Stimulated activated CD8-positive, alpha-beta memory T cell treated with anti-CD3 and anti-CD28 coated beads, Interleukin-4, amount 100 ng/mL, for 48 hours (primary cell): ENCODE measurements around the gene JADE2.
A peak's percentile ranks its signal among the peaks of the same experiment; 100 is the strongest.
"Not testable (repeated sequence)": the region's sequence is repeated elsewhere in the genome, so short reads cannot be mapped to it uniquely, and the experiment has no call there.

Experiments
- DNase-seq: peaks from one replicate; pipeline ENCODE4 v3.0.0-alpha.2; 2020

Gene JADE2

GRCh38 chr5:134533115-134533815 is 7.8 kb downstream of the JADE2 start:
- DNase-seq = no peak

DNA sequence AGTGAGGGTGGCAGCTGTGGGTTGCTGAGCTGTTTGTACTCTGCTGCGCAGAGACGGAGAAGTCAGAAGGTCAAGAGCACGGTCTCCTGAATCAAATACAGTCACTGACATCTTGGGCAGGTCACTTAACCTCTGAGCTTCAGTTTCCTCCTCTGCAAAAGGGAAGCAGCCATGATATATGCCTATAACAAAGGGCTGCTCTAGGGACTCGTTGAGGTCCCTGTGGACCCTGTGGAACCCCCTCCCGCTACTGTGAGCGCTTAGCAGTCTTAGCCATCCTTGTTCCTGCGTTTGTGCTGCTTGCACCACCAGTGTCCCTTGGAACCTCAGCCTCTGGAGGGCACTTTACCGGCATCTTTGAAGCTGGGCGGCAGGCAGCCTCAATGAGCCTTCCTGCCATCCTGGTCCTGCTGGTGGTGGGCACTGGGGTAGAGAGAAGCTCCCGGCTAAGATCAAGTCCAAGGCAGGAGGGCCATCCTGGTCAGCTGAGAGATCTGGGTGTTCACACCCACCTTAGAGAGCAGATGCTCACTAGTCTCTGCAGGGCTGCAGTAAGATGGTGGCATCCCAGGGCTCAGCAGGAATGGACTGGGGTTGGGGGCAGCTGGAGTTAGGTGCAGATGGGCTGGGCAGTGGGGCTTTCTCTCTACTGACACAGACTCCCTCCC is 8.7 kb downstream of the JADE2 start:
- DNase-seq = no peak

- no peak for DNase-seq
Measured at GRCh38 chr5:134534726-134535110, 9.2 kb downstream of the JADE2 start.

DNA sequence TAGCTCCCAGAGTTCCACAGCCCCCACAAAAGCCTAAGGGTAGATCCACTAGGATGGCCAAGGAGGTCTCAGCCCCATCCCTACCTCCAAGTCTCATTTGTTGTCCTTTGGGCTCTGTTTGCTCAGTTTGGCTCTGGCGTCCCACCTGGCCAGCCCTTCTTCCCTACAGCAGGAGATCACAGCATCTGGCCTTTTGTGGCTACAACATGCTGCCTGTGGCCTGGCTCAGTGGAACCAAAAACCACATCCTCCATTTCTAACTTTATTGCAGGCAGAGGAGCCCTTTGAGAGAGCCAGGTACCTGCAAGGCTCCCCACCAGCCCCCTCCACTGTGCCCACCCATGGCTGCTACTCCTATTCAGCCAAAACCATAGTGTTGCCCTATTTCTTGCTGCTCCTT is 11.4 kb downstream of the JADE2 start:
- no peak for DNase-seq

GRCh38 chr5:134537297-134537696 is 11.8 kb downstream of the JADE2 start:
- DNase-seq = no peak

DNA sequence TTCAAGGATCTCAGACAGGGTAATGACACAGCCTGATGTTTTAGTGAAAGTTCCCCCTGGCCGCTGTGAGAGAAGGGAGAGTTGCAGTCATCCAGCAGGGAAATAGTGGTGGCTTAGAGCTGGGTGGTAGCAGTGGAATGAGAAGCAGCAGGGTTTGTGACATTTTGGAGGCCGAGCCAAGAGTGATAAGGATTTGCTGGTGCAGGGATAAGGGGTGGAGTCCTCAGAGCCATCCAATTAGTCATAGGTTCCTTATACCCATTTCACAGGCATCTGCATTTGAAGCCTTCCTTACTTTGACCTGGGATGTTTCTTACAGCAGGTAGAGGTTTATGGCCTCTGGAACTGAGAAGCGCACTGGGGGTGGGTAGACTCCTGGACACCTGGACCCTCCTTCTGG is 12.8 kb downstream of the JADE2 start:
- DNase-seq = no peak

DNA sequence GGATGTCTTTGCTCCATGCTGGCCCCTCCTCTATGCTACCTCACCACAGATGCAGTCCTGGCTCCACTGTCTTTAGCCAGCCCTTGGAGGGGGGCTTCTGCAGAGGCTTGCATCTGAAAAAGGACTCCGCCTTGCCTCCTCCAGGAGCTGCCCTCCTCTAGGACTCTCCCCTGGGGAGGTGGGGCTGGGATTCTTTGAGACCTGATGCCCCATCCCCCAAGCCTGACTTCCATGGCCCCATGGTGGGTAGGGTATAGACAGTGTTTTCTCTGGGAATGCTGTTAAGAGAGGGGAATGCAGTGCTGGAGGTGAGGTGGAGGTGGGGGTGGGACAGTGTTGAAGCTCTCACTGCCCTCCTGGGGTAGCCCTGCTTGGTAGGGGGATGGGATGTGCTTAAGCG is 14.3 kb downstream of the JADE2 start:
- DNase-seq = no peak

DNA sequence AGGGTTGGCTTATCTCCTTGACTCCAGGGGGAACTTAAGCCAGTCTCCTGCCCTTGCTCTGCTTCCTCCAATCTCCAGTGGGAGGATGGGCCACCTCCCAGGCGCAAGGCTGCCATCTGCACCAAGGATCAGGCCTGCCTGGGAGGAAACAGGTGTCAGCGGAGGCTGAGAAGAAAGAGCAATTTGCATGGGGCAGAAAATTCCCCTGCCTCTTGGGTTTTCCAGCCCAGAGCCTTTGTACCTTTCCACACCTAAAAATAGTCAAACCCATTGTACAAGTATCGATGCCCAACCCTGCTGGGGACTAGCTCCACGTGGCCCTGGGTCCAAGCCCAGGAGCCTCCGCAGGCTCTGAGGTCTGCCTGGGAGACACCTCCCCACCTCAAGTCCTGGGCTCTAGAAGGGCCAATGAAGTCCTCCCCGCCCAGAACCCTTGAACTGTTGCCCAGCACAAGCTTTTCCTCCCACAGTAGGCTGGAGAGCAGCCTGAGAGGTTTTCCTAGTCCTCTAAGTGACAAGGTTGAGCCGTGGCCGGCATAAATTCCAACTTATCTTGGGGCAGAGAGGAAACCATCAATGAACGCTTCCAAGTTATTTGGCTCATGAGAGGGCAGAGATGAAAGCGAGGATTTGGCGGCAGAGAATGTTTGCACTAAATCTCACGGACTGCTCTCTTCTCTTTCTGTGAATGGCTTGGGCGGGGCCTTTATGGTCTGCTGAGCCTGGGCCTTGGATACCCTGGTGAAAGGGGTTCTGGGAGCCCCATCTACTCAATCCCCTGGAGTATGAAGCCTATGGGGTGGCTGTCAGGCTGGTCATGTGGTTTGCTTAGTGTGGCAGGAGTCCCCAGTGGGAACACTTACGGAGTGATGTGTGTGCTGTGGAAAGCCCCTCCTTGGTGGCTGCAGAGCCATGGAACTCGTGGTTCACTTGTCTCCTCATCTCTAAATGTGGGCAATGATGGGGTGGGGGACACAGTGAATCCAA is 15.6 kb downstream of the JADE2 start:
- no peak for DNase-seq

- no peak for DNase-seq
Measured at GRCh38 chr5:134541736-134542376, 16.4 kb downstream of the JADE2 start.

DNA sequence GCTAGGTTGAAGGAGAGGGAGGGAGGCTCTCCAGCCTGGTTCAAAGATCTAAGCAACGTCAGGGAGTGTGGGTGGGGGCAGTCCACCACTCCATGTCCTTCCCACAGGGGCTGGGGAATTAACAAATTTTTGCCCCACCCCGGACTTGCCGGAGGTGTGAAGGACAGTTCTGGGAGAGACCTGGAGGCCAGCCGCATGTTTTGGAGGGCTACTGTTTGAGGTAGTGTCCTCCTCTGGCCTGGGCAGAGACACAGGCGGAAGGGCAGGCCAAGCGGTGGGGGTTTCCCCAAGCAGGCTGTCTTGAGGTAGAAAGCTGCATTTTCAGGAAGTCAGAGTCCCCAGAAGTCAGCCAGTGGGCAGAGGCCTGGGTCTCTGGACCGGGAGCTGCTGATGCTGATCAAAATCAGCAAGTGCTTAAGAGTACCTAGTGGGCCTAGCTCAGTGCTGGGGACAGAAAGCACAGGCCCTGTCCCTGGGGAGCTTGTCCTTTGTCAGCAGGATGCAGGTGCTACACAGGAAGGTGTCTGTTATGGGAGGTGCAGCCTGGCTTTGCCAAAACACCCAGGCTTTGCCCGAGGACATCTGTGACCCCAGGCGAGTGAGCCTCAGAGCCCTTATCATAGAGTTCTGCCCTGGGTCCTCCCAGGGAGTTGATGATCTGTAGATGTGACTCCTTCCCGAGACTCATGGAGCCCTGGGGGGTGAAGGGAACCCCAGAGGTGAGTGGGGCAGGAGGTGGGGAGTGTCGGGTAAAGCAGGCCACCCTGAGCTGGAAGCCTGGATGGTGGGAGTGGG is 18.5 kb downstream of the JADE2 start:
- peak; percentile 67 for DNase-seq

GRCh38 chr5:134545070-134545868 is 19.8 kb downstream of the JADE2 start:
- DNase-seq = peak; percentile 44

DNA sequence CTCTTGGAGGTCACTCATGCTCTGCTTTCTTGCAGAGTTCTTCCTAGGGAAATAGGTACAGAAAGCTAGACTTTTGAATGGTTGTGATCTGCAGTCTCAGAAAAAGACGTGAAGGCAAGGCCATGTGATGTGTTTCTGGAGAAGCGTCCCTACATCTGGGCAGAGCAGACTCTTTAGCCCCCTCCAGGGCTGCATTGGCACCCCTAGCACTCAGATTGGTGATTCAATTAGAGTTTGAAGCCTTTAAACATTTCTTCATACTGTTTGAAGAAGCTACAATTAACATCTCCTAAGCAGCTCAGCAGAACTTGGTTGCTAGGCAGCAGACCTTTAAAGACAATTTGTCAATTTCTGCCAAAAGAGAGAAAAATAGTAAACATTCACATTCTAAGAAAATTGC is 21.6 kb downstream of the JADE2 start:
- no peak for DNase-seq

GRCh38 chr5:134547579-134547978 is 22.1 kb downstream of the JADE2 start:
- no peak for DNase-seq

- no peak for DNase-seq
Measured at GRCh38 chr5:134547999-134548658, 22.7 kb downstream of the JADE2 start.

- no peak for DNase-seq
Measured at GRCh38 chr5:134549714-134550113, 24.2 kb downstream of the JADE2 start.

GRCh38 chr5:134550271-134551214 is 25.1 kb downstream of the JADE2 start:
- no peak for DNase-seq

- no peak for DNase-seq
Measured at GRCh38 chr5:134551901-134552300, 26.4 kb downstream of the JADE2 start.

DNA sequence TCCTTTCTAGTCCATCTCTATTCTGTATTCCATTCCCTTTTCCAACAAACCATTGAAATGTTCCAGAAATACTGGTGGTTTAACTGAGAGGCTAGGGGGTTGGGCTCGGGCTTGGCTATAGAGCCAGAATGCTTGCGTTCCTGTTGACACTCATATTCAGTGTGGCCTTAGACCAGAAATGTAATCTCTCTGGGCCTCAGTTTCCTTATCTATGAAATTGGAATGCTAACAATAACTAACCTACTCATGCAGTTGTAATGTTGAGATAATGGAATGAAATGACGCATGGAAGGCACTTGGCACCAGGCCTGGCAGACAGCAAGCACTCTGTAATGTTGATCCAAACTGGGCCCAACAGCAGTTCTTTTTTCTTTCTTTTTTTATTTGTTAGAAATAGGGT is 26.8 kb downstream of the JADE2 start:
- DNase-seq = no peak

DNA sequence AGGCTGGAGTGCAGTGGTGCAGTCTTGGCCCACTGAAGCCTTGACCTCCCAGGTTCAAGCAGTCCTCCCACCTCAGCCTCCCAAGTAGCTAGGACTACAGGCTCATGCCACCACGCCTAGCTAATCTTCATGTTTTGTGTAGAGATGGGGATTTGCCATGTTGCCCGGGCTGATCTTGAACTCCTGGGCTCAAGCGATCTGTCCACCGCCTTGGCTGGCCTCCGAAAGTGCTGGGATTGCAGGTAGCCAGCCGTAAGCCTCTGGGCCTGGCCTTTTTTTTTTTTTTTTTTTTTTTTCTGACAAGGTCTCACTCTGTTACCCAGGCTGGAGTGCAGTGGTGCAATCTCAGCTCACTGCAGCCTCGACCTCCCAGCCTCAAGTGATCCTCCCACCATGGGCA is 27.2 kb downstream of the JADE2 start:
- DNase-seq = not testable (repeated sequence)
